GM19455 (cell line): ENCODE data around the gene TINAGL1.
A peak's percentile ranks its signal among the peaks of the same experiment; 100 is the strongest.

Experiments
- ATAC-seq: cut with Tn5 transposase; IDR thresholded peaks from one replicate; pipeline ENCODE4 v1.9.1; 2021; ENCODE audit not compliant: unreplicated experiment

The TINAGL1 gene, protein sequence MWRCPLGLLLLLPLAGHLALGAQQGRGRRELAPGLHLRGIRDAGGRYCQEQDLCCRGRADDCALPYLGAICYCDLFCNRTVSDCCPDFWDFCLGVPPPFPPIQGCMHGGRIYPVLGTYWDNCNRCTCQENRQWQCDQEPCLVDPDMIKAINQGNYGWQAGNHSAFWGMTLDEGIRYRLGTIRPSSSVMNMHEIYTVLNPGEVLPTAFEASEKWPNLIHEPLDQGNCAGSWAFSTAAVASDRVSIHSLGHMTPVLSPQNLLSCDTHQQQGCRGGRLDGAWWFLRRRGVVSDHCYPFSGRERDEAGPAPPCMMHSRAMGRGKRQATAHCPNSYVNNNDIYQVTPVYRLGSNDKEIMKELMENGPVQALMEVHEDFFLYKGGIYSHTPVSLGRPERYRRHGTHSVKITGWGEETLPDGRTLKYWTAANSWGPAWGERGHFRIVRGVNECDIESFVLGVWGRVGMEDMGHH

GRCh38 chr1:31576201-31576669, at the start of gene TINAGL1:
TINAGL1 (plus strand) TSS chr1:31576515; CDS start chr1:31577149, 634 bp downstream.
- ATAC-seq: no peak

- no peak for ATAC-seq
Observed at GRCh38 chr1:31529999-31530684, 46.2 kb upstream of the TINAGL1 start.

- no peak for ATAC-seq
Observed at GRCh38 chr1:31531177-31531999, 44.9 kb upstream of the TINAGL1 start.

DNA sequence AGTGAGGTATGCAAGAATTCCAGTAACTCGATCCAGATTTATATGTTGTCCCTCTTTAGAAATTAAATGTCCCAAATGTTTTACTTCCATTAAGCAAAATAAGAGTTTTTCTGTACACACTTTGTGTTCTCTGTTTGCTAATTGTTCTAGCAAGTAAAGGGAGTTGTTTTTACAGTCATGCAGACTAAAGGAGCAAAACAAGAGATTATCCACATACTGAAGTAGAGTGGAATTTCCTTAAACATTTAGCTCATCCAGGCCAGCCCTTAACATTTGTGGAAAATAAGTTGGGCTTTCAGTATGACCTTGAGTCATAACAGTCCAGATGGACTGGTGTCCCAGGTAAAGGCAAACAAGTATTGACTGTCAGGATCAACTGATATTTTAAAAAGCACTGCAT, 44.1 kb upstream of the TINAGL1 start:
- no peak for ATAC-seq

DNA sequence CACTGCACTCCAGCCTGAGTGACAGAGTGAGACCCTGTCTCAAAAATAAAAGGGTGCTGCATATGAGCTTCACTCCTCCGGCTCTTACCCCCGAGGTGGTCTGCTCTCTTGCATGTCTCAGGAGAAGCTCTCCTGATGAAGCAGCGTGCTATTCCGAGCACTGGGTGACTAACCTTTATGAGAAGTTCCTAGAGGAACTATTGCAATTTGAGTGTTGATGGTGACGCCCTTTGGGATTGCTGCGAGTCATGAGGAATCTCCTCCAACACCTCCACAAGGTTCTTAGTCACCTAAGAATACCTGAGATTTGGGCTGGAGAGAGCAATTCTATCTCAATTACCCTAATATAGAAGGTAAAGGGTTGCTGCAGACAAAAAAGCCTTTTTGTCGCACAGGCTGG, 40.8 kb upstream of the TINAGL1 start:
- ATAC-seq: no peak

DNA sequence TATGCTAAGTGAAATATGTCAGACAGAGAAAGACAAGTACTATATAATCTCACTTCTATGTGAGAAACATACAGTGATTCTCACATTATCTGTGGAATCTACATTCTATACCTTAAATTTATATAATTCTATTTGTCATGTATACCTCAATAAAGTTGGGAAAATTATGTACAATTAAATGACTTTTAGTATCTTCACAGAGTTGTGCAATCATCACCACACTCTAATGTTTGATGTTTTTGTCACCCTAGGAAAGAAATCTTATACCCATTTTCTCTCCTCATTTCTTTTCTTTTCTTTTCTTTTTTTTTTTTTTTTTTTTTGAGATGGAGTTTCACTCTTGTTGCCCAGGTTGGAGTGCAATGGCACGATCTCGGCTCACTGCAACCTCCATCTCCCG, 37.0 kb upstream of the TINAGL1 start:
- ATAC-seq: no peak

GRCh38 chr1:31541194-31541593, 35.1 kb upstream of the TINAGL1 start:
- ATAC-seq: no peak

- ATAC-seq: no peak
Observed at GRCh38 chr1:31545927-31546540, 30.3 kb upstream of the TINAGL1 start.

GRCh38 chr1:31548534-31548906, 27.8 kb upstream of the TINAGL1 start:
- ATAC-seq: no peak

GRCh38 chr1:31548907-31549808, 27.2 kb upstream of the TINAGL1 start:
- peak; percentile 81 for ATAC-seq

GRCh38 chr1:31549809-31550620, 26.3 kb upstream of the TINAGL1 start:
- no peak for ATAC-seq

DNA sequence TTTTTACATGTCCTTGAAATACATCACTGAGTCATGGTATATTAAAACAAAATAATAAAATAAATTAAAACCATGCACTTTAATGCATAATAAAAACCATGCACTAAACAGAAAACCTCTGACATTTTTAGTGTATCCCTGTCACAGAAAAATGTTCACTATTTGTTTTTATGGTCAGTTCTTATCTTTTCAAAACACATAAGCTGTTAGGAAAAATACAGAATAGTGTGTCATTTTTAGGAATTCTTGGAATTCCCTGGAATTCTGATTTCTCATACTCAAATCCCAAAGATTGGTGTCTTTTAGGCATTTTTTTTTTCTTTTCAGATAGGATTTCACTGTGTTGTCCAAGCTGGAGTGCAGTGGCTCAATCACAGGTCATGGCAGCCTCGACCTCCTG, 25.1 kb upstream of the TINAGL1 start:
- no peak for ATAC-seq

DNA sequence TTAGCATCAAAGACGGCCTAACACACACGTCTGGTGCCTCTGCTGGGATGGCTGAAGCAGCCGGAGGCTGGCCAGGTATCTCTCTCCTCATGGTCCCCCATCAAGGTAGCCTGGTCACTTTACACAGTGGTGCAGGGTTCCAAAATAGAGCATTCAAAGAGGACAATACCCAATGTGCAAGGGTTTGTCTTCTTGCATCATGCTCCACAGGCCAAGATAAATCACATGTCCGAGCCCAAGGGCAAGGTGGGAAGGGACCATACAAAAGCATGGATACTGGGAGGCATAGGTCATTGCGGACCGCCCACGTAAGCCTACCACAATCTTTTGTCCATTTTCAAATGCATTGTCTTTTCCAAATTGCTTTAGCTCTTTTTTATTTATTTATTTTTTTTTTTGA, 23.8 kb upstream of the TINAGL1 start:
- ATAC-seq: no peak

DNA sequence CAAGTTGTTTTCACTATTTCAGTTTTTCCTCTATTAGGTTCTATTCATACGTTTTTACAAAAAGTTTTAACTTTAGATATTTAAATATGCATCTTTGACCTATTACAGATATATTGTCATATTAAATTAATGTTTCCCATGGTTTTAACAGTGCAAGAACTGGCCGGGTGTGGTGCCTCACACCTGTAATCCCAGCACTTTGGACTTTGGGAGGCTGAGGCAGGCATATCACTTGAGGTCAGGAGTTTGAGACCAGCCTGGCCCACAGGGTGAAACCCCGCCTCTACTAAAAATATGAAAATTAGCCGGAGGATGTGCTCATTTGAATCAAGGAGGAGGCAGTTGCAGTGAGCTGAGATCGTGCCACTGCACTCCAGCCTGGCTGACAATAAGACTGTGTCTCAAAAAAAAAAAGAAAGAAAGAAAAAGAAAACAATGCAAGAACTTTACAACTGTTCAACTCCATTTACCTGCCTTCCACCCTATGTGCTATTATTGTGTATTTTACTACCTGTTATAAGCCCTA, 19.8 kb upstream of the TINAGL1 start:
- ATAC-seq: no peak

DNA sequence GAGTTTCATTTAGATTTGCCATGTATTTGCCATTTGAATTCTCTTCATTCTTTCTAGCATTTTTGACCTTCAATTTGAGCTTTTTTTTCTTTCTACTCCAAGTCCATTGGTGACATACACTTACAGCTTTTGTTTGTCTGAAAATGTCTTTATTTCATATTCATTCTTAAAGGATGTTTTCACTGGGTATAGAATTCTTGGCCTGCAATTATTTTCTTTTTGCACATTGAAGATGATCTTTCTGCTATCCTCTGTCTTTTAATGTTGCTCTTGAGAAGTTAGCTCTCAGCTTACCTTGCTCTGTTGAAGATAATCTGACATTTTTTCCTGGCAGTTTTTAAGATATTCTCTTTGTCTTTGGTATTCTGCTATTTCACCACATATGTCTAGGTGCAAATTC, 16.6 kb upstream of the TINAGL1 start:
- ATAC-seq: no peak

DNA sequence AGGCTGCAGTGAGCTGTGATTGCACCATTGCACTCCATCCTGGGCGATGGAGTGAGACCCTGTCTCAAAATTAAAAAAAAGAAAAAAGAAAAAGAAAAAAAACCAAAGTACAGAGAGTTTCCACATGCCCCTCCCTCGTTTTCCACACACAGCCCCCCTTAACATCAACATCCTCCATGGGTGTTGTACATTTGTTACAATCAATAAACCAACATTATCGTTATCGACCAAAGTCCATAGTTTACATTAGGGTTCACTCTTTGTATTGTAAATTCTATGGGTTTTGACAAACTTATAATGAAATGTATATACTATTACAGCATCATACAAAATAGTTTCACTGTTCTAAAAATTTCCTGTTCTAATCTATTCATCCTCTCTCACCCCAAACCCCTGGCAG, 15.9 kb upstream of the TINAGL1 start:
- ATAC-seq: no peak

DNA sequence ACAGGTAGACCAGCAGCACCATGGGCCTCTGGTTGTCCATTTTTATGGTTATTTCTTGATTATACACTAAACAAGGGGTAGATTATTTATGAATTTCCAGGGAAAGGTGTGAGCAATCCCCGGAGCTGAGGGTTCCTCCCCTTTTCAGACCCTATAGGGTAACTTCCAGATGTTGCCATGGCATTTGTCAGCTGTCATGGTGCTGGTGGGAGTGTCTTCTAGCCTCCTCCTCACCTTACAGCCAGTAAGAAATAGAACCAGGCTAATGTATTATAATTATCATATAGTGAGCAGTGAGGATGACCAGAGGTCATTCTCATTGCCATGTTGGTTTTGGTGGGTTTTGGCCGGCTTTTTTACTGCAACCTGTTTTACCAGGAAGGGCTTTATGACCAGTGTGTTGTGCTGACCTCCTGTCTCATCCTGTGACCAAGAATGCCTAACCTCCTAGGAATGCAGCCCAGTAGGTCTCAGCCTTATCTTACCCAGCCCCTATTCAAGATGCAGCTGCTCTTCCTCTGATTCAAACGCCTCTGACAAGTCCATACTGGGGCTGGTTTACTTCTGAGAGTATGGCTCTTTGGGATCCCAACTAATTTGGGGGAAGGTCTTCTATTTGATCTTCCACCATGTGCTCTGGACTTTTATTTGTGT, 13.5 kb upstream of the TINAGL1 start:
- ATAC-seq: no peak

- no peak for ATAC-seq
Observed at GRCh38 chr1:31564606-31564989, 11.7 kb upstream of the TINAGL1 start.
